ENCODE results near the gene PTAFR. TPM values are rescaled to one million over a fixed set of nuclear protein-coding genes. Genes with fewer than 3 reads are reported as not detected.

PTAFR gene
- total RNA-seq, 2 donors from 2014 or later: 2.2 to 3.9 TPM

- Histone ChIP-seq H3K4me3 (no peak overlapping the region), H3K36me3 (no peaks in the 10 kb centered on the region), H3K9ac (ENCODE audit: low read depth in 2 of 2, low read length in 2 of 2) (peak overlapping the region in 1 of 2 donors; percentile 62), H3K27ac (peak overlapping the region; percentile 75), H3K4me1 (peaks cover 15% of the 10 kb centered on the region), H3K27me3 (no peaks in the 10 kb centered on the region), H3K9me3 (no peaks in the 10 kb centered on the region)
- TF ChIP-seq CTCF (IDR thresholded peaks at IDR 0.05): no peak
- DNase-seq: peak; percentile 63
- intact Hi-C loops (cut with DNase I): no loop called here
These were observed 3.8 kb downstream of the PTAFR start for GRCh38 chr1:28172713-28173150.

- intact Hi-C loops (cut with DNase I): no loop called here
- no peak for DNase-seq
- TF ChIP-seq CTCF (IDR thresholded peaks at IDR 0.05): no peak
- H3K9ac ChIP-seq (ENCODE audit: low read depth in 2 of 2, low read length in 2 of 2): no peak overlapping the region
- H3K27ac ChIP-seq: no peak overlapping the region
- H3K4me1 ChIP-seq: peaks cover 15% of the 10 kb centered on the region
- H3K27me3 ChIP-seq: no peaks in the 10 kb centered on the region
- H3K4me3 ChIP-seq: no peak overlapping the region
- no peaks in the 10 kb centered on the region for H3K36me3 ChIP-seq
- no peaks in the 10 kb centered on the region for H3K9me3 ChIP-seq
These were observed 5.2 kb downstream of the PTAFR start for GRCh38 chr1:28171246-28171645.

GRCh38 chr1:28170001-28170596, 6.4 kb downstream of the PTAFR start:
- Histone ChIP-seq H3K4me1 (peaks cover 15% of the 10 kb centered on the region), H3K27me3 (no peaks in the 10 kb centered on the region), H3K9me3 (no peaks in the 10 kb centered on the region), H3K36me3 (no peaks in the 10 kb centered on the region), H3K9ac (ENCODE audit: low read depth in 2 of 2, low read length in 2 of 2) (no peak overlapping the region), H3K27ac (no peak overlapping the region), H3K4me3 (no peak overlapping the region)
- intact Hi-C loops (cut with DNase I): no loop called here
- TF ChIP-seq CTCF (IDR thresholded peaks at IDR 0.05): no peak
- DNase-seq: no peak

- no peaks in the 10 kb centered on the region for H3K4me1 ChIP-seq
- no peak overlapping the region for H3K27ac ChIP-seq
- DNase-seq: peak; percentile 41
- no peak overlapping the region for H3K4me3 ChIP-seq
- H3K36me3 ChIP-seq: no peaks in the 10 kb centered on the region
- H3K9me3 ChIP-seq: no peaks in the 10 kb centered on the region
- intact Hi-C loops (cut with DNase I): no loop called here
- H3K9ac ChIP-seq (ENCODE audit: low read depth in 2 of 2, low read length in 2 of 2): peak overlapping the region in 1 of 2 donors; percentile 9
- H3K27me3 ChIP-seq: no peaks in the 10 kb centered on the region
- no peak for TF ChIP-seq CTCF (IDR thresholded peaks at IDR 0.05)
These were observed 12.9 kb downstream of the PTAFR start for GRCh38 chr1:28163496-28164161.

- Histone ChIP-seq H3K9ac (ENCODE audit: low read depth in 2 of 2, low read length in 2 of 2) (no peak overlapping the region), H3K9me3 (no peaks in the 10 kb centered on the region), H3K4me3 (no peak overlapping the region), H3K27ac (no peak overlapping the region), H3K27me3 (no peaks in the 10 kb centered on the region), H3K4me1 (no peaks in the 10 kb centered on the region), H3K36me3 (no peaks in the 10 kb centered on the region)
- intact Hi-C loops (cut with DNase I): no loop called here
- no peak for DNase-seq
- no peak for TF ChIP-seq CTCF (IDR thresholded peaks at IDR 0.05)
These were observed 14.3 kb downstream of the PTAFR start for GRCh38 chr1:28162151-28162550.
